Upper lobe of left lung (tissue), 6 donors: Measurements from ENCODE around the gene P2RY6. TPM values are rescaled to one million over a fixed set of nuclear protein-coding genes. Genes with fewer than 3 reads are reported as not detected.

Source experiments
- ATAC-seq, 2 donors: fragments of 200-7000 bp; cut with Tn5 transposase; one replicate each; pipeline ENCODE4 v1.9.1; 2022; ENCODE audit warnings: mild to moderate bottlenecking in 2 of 2, moderate library complexity in 2 of 2; ENCODE audit not compliant: low FRiP score in 2 of 2
- DNase-seq, 2 donors: peaks; one replicate each; pipeline ENCODE4 v3.0.0-alpha.2; 2019 to 2020
- H3K27ac ChIP-seq, 4 donors: fragments of 200-600 bp; sonication (generic); one replicate each; pipeline ENCODE4 v1.5.1; 2016 to 2019
- H3K27me3 ChIP-seq, 4 donors: fragments of 200-600 bp; sonication (generic); one replicate each; pipeline ENCODE4 v1.5.1; 2017 to 2019
- H3K36me3 ChIP-seq, 4 donors: fragments of 200-600 bp; sonication (generic); one replicate each; pipeline ENCODE4 v1.5.1; 2016 to 2019
- H3K4me1 ChIP-seq, 4 donors: fragments of 200-600 bp; sonication (generic); one replicate each; pipeline ENCODE4 v1.5.1; 2018 to 2019
- H3K4me3 ChIP-seq, 4 donors: fragments of 200-600 bp; sonication (generic); one replicate each; pipeline ENCODE4 v1.5.1; 2017 to 2019; ENCODE audit warnings: mild to moderate bottlenecking in 2 of 4, moderate library complexity in 1 of 4
- H3K9me3 ChIP-seq, 4 donors: fragments of 200-600 bp; sonication (generic); one replicate each; pipeline ENCODE4 v1.5.1; 2018 to 2019
- CTCF ChIP-seq, 6 experiments: fragments of 450-650 bp in 4 of 6; fragments of 200-600 bp in 2 of 6; sonication (generic) in 2 of 6; IDR thresholded peaks; one replicate each; pipeline ENCODE4 v1.5.1; 2016 to 2019; ENCODE audit warnings: antibody characterized with exemption in 6 of 6
- EP300 ChIP-seq, 4 donors: sonication (generic); formaldehyde crosslinking; IDR thresholded peaks; one replicate each; pipeline ENCODE4 v1.5.1; 2017; ENCODE audit warnings: antibody characterized with exemption in 4 of 4, control low read depth in 2 of 4
- POLR2A ChIP-seq, 4 donors: fragments of 450-650 bp; IDR thresholded peaks; one replicate each; pipeline ENCODE4 v1.5.1; 2016 to 2017; ENCODE audit warnings: antibody characterized with exemption in 4 of 4, mild to moderate bottlenecking in 2 of 4
- POLR2AphosphoS5 ChIP-seq, 2 donors: sonication (generic); formaldehyde crosslinking; IDR thresholded peaks; one replicate each; pipeline ENCODE4 v1.5.1; 2017; ENCODE audit warnings: antibody characterized with exemption in 2 of 2
- WGBS, 2 donors: methylation state at CpG; one replicate each; pipeline ENCODE4 v1.1.5; 2017 to 2018; 5-methylcytosine and 5-hydroxymethylcytosine counted together
- total RNA-seq, 6 donors: library from RNA; depleted of rRNA in 4 of 6; stranded (reverse); fragments of >200 nt in 4 of 6; gene quantifications; one replicate each; pipeline versions ENCODE4 v1.1.0 to v1.2.1, GENCODE V29; 2016 to 2021
- donor health status: DM: no; HTN: no; CAD: no; lungs with moderate emphysema.
- donor health status: DM: no; HTN: yes; CAD: no; lungs with severe emphysema.

The P2RY6 gene
- total RNA-seq, 6 donors from 2014 or later = 0.30 to 5.3 (median 1.4) TPM; not detected in 1

GRCh38 chr11:73331138-73331916 lies 59.2 kb downstream of the P2RY6 start:
- ATAC-seq (no peak), DNase-seq (no peak)
- H3K9me3 ChIP-seq = no peaks in the 10 kb centered on the region
- H3K4me1 ChIP-seq = peaks cover 57 to 74% (median 70%) of the 10 kb centered on the region in 4 donors
- H3K27ac ChIP-seq = peak overlapping the region; percentile 49 to 76 (median 66)
- no peaks in the 10 kb centered on the region for H3K27me3 ChIP-seq
- H3K4me3 ChIP-seq = no peak overlapping the region
- peaks cover 0 to under 1% (median 0%) of the 10 kb centered on the region in 4 donors for H3K36me3 ChIP-seq
- TF ChIP-seq POLR2AphosphoS5 (IDR thresholded peaks at IDR 0.05) = no peak
- no peak for TF ChIP-seq EP300 (IDR thresholded peaks at IDR 0.05)
- TF ChIP-seq POLR2A (IDR thresholded peaks at IDR 0.05) = no peak
- no peak for TF ChIP-seq CTCF (IDR thresholded peaks at IDR 0.05)
- WGBS, 2 donors = 38 to 61% methylated on average over 3 to 4 of the region's 4 CpGs

GRCh38 chr11:73333173-73333572 lies 61.0 kb downstream of the P2RY6 start:
- DNase-seq = no peak
- WGBS, 2 donors = 90 to 92% methylated on average over 11 of the region's 11 CpGs
- peaks cover 54 to 67% (median 63%) of the 10 kb centered on the region in 4 donors for H3K4me1 ChIP-seq

DNA sequence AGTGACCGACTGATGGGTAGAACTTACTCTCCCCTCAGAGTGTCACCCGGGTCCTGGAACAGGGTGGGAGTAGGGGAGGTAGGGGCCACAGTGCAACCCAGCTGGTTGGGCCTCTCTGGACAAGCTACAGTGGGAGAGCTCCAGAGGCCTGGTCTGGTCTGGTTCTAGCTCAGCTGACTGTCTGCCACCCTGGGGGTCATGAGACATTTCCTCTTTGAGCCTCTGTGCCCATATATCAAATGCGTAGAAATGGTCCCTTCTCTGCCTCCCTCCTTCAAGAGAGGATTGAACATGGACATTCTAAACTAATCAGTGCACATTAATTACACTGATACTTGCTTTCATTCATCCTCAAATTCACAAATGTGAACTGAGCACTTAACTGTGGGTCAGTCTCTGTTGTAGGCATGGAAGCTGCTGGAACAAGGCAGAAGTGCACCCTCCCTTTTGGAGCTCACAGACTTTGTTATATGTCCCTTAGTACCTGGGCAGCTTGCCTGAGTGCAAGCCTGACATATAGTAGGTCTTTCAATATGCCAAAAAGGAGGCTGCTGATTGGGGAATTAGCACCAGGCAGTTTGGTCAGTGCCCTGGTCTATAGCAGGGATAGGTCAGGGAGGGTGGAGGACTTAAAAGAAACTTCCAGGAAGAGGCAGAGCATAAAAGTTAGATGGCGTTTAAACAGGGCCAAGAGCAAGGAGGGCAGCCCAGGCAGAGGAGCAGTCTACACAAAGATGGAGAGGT lies 61.7 kb downstream of the P2RY6 start:
- Histone ChIP-seq H3K27ac (peak overlapping the region; percentile 63 to 76 (median 72)), H3K4me1 (peaks cover 59 to 62% (median 61%) of the 10 kb centered on the region in 4 donors), H3K4me3 (no peak overlapping the region), H3K27me3 (no peaks in the 10 kb centered on the region), H3K36me3 (no peaks in the 10 kb centered on the region), H3K9me3 (no peaks in the 10 kb centered on the region)
- 58 to 72% methylated on average over 2 of the region's 4 CpGs for WGBS, 2 donors
- TF ChIP-seq POLR2A (IDR thresholded peaks at IDR 0.05) (no peak), POLR2AphosphoS5 (IDR thresholded peaks at IDR 0.05) (no peak), CTCF (IDR thresholded peaks at IDR 0.05) (no peak), EP300 (IDR thresholded peaks at IDR 0.05) (no peak)
- DNase-seq (no peak), ATAC-seq (no peak)

More at GRCh38 chr11:73333173-73333572, 61.0 kb downstream of the P2RY6 start:
- H3K36me3 ChIP-seq = no peaks in the 10 kb centered on the region
- ATAC-seq = no peak
- H3K9me3 ChIP-seq = no peaks in the 10 kb centered on the region
- no peaks in the 10 kb centered on the region for H3K27me3 ChIP-seq
- no peak overlapping the region for H3K4me3 ChIP-seq
- no peak for TF ChIP-seq CTCF (IDR thresholded peaks at IDR 0.05)
- TF ChIP-seq POLR2A (IDR thresholded peaks at IDR 0.05) = no peak
- no peak for TF ChIP-seq POLR2AphosphoS5 (IDR thresholded peaks at IDR 0.05)
- no peak for TF ChIP-seq EP300 (IDR thresholded peaks at IDR 0.05)
- H3K27ac ChIP-seq = peak overlapping the region; percentile 63 to 76 (median 72)

DNA sequence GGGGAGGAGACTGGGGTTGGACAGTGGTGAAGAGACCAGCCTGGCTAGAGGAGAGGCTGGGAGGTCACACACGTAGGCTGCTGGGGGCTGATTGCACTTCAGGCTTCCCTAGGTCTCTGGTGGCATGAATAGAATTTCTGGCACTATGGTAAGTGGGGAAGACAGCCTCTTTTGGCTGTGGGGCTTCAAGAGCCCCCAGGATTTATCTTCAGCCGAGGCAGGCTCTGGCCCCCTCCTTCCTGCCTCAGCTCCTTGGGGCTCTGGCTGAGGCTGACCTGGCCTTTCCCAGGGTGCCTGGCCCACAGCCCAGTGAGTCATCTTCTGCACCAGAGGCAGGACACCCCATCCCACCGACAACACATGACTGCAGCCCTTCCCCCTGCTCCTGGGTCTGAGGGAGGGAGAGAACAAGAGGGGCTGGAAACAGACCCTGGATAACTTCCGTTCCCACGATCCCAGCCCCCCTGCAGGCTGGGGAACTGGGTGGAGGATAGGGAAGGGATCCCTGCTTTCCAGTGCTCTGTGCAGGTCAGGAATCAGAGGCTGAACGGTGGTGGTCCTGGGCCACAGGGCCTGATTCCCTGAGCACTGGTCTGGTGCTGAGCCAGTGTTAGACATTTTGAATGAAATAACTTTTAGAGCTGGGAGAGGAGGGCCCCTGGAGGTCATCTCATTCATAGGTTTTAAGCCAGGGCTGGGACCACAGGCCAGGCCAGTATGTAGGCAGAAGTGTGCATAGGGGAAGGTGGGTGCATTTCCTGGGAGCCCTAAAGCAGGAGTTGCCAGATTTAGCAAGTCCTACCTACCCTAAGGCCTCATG lies 62.5 kb downstream of the P2RY6 start:
- no peak overlapping the region for H3K4me3 ChIP-seq

More for the DNA sequence above, 62.5 kb downstream of the P2RY6 start:
- DNase-seq = peak in 1 of 2 donors; percentile 81
- Histone ChIP-seq H3K27me3 (no peaks in the 10 kb centered on the region), H3K27ac (peak overlapping the region; percentile 63 to 76 (median 72)), H3K4me1 (peaks cover 57 to 60% (median 58%) of the 10 kb centered on the region in 4 donors), H3K36me3 (no peaks in the 10 kb centered on the region), H3K9me3 (no peaks in the 10 kb centered on the region)
- TF ChIP-seq POLR2A (IDR thresholded peaks at IDR 0.05) (no peak), EP300 (IDR thresholded peaks at IDR 0.05) (peak in 1 of 4 donors; percentile 52), CTCF (IDR thresholded peaks at IDR 0.05) (no peak), POLR2AphosphoS5 (IDR thresholded peaks at IDR 0.05) (peak in 1 of 2 donors; percentile 47)
- WGBS, 2 donors = 34 to 38% methylated on average over 5 of the region's 6 CpGs
- peak in 1 of 2 donors; percentile 80 for ATAC-seq
